8988T (cell line): ENCODE measurements around the gene LNP1.
"Not testable (repeated sequence)": the region's sequence is repeated elsewhere in the genome, so short reads cannot be mapped to it uniquely, and the experiment has no call there.

Experiments used
- DNase-seq: peaks from one replicate; pipeline ENCODE4 v3.0.0; 2011

LNP1 gene

GRCh38 chr3:100437721-100438622 is 36.6 kb downstream of the LNP1 start:
- no peak for DNase-seq

DNA sequence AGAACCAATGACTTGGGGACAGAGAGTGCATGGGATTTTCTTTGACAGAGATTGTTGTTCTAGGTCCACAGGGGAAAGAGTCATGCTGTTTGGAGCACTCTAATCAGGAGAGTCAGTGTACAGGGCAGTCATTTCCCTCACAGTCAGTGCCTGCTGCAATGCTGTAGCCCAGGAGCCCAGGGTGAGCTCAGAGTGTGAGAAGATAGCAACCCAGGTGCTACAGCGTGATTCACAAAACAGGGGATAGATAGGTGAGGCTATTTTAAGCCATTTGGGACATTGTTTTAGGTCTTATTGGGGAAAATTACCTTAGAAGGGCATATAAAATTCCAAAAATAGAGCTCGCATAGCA is 37.3 kb downstream of the LNP1 start:
- no peak for DNase-seq

DNA sequence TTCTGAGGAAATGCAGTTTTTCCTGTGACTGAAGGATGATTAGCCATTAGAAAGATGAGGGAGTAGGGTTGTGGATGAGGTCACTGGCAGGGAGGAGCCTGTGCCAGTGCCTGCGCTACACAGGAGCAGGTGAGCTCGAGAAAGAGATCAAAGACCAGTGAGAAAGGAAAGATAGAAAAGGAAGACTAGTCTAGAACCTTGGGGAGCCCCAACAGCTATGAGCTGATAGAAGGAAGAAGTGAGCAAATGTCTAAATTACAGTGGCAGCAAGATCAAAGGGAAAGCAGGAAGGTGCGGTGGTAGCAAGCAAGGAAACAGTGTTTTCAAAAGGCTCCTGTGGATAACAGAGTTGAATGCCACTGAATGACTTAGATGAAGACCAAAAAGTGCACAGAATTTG is 39.6 kb downstream of the LNP1 start:
- no peak for DNase-seq

DNA sequence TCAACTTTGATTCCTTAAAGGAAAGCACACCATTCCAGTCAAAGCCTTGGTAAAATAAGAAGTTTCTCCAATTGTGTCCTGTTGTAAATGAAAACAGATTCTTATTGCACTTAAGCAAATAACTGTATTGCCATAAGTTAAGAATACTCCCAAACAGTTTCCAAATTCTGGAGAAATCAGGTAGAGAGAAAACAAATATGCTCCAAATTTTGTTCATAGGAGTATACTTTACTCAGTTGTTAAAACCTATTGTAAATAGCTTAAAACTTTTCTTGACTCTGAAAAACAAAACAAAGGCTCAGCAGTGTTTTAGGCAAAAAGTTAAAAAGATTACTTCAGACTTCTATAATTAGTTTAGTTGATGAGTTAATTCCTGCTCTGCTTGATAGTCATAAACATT is 42.4 kb downstream of the LNP1 start:
- DNase-seq, result no peak

GRCh38 chr3:100447067-100447466 is 45.7 kb downstream of the LNP1 start:
- DNase-seq, result not testable (repeated sequence)

GRCh38 chr3:100448079-100448478 is 46.7 kb downstream of the LNP1 start:
- no peak for DNase-seq

GRCh38 chr3:100449214-100449613 is 47.9 kb downstream of the LNP1 start:
- no peak for DNase-seq

- DNase-seq, result no peak
These were observed 53.3 kb downstream of the LNP1 start for GRCh38 chr3:100454677-100455076.

DNA sequence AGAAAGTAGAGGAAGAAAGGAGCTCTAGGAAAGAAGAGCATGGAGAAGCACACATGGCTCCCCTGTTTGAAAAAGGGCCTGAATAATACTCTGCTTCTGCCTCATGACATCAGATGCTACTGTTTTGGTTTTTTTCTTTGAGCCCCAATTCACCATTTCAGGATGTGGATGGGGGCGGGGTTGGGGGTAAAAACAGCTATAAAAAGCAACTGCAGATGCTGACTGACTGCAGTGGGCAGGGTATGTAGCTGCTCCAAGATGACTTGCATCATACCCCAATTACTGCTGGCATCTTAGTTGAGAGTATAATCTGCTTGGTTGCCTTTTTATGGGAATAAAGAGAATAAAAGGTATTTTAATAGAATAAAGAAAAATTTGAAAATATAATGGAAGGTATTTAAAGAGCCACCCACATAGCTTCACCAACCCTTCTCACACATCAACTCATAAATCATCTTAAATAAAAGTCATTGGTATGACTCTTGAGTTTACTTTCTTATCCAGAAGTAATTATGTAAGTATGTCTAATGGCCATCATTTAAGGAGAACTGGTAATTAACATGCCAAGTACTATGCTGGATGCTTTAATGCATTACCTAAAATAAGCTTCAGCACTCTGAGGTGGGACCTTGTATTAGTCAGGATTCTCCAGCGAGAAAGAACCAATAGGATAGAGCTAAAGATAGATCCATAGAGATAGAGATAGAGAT is 54.7 kb downstream of the LNP1 start:
- no peak for DNase-seq

DNA sequence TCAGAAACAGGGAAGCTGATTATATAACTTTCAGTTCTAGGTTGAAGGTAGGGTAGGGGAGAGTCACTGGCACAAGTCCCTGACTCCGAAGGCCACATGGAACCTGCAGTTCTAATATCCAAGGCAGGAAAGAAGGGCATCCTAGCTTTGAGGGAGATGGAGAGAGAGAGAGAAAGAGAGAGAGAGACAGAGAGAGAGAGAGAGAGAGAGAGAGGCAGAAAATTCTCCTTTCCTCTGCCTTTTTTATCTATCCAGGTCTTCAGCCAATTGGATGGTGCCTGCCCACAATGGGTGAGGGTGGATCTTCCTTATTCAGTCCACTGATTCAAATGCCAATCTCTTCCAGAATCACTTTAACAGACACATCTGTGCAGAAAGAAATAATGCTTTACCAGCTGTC is 55.4 kb downstream of the LNP1 start:
- DNase-seq, result no peak

- no peak for DNase-seq
These were observed 56.5 kb downstream of the LNP1 start for GRCh38 chr3:100457811-100458210.

- DNase-seq, result no peak
These were observed 57.5 kb downstream of the LNP1 start for GRCh38 chr3:100458814-100459213.

DNA sequence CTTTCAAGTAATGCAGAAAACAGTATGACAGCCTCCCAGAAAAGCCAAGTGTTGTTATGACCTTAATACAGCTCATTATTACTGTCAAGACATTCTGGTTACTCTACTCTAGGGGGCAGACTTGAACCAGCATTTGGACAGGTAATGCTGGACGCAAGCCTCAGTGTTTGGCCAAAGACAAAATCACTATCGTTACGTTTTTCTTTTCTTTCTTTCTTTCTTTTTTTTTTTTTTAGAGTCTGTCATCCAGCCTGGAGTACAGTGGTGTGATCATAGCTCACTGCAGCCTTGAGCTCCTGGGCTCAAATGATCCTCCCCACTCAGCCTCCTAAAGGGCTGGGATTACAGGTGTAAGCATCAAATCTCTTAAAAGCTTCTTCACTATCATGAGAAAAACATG is 61.7 kb downstream of the LNP1 start:
- no peak for DNase-seq

DNA sequence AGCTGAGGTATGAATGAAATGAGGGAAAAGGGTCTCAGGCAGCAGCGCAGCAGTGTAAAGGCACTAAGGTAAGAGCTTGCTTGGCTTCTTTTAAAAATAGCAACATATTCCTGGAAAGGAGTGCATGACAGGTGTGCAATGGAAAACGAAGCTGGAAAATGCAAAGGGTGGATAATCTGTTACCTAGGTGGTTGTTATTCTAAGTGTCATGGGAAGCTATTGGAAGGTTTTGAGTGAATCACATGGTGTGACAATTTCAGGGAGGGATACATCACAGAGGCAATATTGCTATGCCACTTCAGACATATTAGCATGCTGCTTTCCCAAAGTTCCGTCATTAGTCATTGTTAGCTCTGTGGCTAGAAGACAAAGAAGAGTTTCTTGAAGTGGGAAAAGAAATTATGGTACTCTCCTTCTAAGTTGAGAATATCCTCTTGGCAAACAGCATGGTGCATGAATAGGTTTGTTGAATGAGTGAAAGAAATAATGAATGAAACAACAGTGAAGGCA is 62.4 kb downstream of the LNP1 start:
- DNase-seq, result no peak

DNA sequence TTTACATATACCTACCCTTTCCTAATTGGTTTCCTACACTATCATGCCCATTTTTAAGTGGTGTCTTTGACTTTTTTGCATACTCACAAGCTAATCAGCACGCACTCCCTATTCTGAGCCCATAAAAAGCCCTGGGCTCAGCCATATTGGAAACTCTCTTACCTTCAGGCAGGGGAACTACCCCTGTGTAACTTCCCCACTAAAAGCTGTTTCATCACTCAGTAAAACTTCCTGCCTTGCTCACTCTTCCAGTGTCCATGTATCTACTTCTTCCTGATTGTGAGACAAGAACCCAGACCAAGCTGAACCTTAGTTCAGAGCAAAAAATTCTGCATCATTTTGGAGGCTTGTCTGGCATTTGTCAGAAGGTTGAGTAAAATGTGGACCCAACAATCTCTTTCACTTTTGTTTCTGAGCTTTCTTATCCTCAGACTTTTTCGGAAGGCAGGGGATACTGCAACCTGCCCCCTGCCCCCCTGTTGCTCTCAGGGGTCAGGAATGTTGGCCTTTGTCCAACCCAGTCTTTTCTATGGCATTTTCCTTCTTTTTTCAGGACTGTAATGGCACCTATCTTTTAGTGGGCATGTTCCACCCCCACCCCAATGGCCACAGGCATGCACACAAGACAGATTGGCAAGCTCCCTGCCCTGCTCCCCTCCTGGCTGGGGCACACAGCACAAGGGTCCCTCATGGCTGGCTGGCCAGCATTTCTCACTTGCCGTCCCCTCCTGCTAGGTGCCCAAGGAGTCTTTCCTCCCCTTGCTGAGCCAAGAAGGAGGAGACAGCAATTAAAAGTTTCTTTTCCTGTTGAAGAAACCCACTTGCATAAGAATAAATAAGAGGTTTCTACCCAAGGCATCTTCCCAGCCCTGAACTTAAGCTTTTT is 64.8 kb downstream of the LNP1 start:
- DNase-seq, result no peak

DNA sequence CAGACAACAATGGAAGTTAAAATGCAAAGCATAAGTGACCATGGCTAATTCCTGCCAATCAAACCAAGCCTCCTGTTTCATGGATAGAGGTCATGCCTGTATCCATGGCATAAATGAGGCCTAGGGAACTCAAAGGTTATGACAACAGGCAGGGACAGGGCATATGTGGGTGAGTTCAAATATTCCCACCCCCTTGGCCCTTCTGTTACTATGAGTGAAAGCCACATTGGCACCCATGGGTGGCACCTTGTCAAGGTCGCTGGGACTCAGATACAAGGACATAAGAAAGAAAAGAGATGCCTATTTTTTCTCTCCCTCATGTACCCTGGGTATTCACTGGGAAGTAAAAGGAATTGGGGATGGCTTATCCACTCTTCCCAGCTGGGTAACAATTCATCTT is 65.8 kb downstream of the LNP1 start:
- DNase-seq, result no peak

DNA sequence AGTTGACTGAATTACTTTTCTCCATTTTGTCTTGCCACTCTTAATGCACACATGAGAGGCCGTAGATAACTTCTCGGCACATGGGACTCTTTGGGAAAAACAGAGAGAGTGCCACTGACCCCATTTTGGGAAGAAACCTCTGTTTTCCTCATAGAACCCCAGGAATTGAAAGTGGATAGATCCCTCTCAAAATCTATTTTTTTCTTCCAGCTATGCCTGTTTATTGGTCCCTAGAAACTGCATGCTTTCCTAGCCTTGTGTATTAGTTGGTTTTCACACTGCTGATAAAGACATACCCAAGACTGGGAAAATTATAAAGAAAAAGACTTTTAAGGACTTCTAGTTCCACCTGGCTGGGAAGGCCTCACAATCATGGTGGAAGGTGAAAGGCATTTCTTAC is 67.3 kb downstream of the LNP1 start:
- DNase-seq, result no peak

- DNase-seq, result no peak
These were observed 69.6 kb downstream of the LNP1 start for GRCh38 chr3:100470951-100471350.

GRCh38 chr3:100471444-100471843 is 70.1 kb downstream of the LNP1 start:
- no peak for DNase-seq

- DNase-seq, result not testable (repeated sequence)
These were observed 76.6 kb downstream of the LNP1 start for GRCh38 chr3:100477851-100478360.

- not testable (repeated sequence) for DNase-seq
These were observed 77.2 kb downstream of the LNP1 start for GRCh38 chr3:100478521-100478920.

GRCh38 chr3:100480081-100480480 is 78.7 kb downstream of the LNP1 start:
- no peak for DNase-seq

GRCh38 chr3:100482176-100482575 is 80.8 kb downstream of the LNP1 start:
- no peak for DNase-seq
